GM13976 (cell line): ENCODE measurements around the gene BOK.

Experiments used
- DNase-seq: peaks from one replicate; pipeline ENCODE4 v3.0.0; 2012; ENCODE audit warnings: low spot score
- CTCF ChIP-seq: IDR thresholded peaks from 2 replicates; pipeline ENCODE4 v1.5.1; 2012; ENCODE audit warnings: borderline replicate concordance, mild to moderate bottlenecking; ENCODE audit not compliant: insufficient read depth; ENCODE audit errors: extremely low read depth, missing control alignments, control extremely low read depth
- in situ Hi-C: fragments of 300-500 bp; cut with MboI; formaldehyde crosslinking; loops from one replicate; pipeline ENCODE4 v1.12.0; 2022; ENCODE audit warnings: low sequenced_read_pairs, mixed read lengths, inconsistent platforms; ENCODE audit not compliant: unreplicated experiment

The BOK gene

GRCh38 chr2:241598061-241598460 is 39.5 kb downstream of the BOK start:
- in situ Hi-C loops, result no loop called here
- no peak for TF ChIP-seq CTCF
- no peak for DNase-seq

GRCh38 chr2:241598487-241598886 is 39.9 kb downstream of the BOK start:
- peak; percentile 20 for TF ChIP-seq CTCF
- DNase-seq, result no peak
- in situ Hi-C loops, result no loop called here

GRCh38 chr2:241599615-241600014 is 41.1 kb downstream of the BOK start:
- in situ Hi-C loops, result no loop called here
- no peak for TF ChIP-seq CTCF
- DNase-seq, result no peak

GRCh38 chr2:241601841-241602240 is 43.3 kb downstream of the BOK start:
- in situ Hi-C loops, result no loop called here
- TF ChIP-seq CTCF, result no peak
- no peak for DNase-seq

- no peak for TF ChIP-seq CTCF
- no peak for DNase-seq
- in situ Hi-C loops, result no loop called here
Observed at GRCh38 chr2:241602720-241603119, 44.2 kb downstream of the BOK start.

GRCh38 chr2:241603686-241604085 is 45.1 kb downstream of the BOK start:
- no peak for DNase-seq
- in situ Hi-C loops, result no loop called here
- TF ChIP-seq CTCF, result no peak

GRCh38 chr2:241606186-241606585 is 47.6 kb downstream of the BOK start:
- no peak for TF ChIP-seq CTCF
- in situ Hi-C loops, result no loop called here
- DNase-seq, result no peak
